OCI-LY1 (cell line): ENCODE measurements around the gene ADA.

Source experiments
- EZH2 ChIP-seq: fragments of 200-600 bp; sonication (generic), shearing (Covaris generic); IDR thresholded peaks from 2 replicates; pipeline ENCODE4 v1.8.0; 2017; ENCODE audit warnings: borderline replicate concordance, mixed run types, mild to moderate bottlenecking, antibody characterized with exemption, low read length, moderate library complexity, mixed read lengths
- TF ChIP-seq, protein P1 (sequence below): fragments of 200-600 bp; sonication (generic), shearing (Covaris generic); IDR thresholded peaks from 2 replicates; pipeline ENCODE4 v1.5.1; 2017; ENCODE audit warnings: mild to moderate bottlenecking, antibody characterized with exemption, low read length, moderate library complexity, mixed read lengths

DNA sequence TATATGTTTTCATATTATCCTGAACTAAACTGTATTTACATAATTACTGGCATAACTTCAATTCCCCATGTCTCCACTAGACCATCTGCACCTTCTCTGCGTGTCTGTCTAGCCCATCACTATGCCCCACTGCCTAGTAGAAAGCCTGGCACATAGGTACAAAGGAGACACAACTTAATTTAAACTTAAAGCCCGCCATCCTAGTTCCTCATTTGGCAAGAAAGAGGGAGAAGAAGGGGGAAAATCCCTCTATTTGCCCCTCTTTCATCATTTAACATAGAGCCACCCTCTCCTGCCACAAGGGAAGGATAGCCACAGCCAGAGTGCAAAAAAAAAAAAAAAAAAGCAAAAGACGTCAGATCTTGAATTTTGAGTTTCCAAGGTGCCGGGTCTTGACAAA lies 67.3 kb downstream of the ADA start:
- TF ChIP-seq, protein P1, sequence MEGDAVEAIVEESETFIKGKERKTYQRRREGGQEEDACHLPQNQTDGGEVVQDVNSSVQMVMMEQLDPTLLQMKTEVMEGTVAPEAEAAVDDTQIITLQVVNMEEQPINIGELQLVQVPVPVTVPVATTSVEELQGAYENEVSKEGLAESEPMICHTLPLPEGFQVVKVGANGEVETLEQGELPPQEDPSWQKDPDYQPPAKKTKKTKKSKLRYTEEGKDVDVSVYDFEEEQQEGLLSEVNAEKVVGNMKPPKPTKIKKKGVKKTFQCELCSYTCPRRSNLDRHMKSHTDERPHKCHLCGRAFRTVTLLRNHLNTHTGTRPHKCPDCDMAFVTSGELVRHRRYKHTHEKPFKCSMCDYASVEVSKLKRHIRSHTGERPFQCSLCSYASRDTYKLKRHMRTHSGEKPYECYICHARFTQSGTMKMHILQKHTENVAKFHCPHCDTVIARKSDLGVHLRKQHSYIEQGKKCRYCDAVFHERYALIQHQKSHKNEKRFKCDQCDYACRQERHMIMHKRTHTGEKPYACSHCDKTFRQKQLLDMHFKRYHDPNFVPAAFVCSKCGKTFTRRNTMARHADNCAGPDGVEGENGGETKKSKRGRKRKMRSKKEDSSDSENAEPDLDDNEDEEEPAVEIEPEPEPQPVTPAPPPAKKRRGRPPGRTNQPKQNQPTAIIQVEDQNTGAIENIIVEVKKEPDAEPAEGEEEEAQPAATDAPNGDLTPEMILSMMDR, result no peak
- TF ChIP-seq EZH2, result no peak
